GM21526 (cell line): ENCODE measurements around the gene NABP2.
"Not testable (repeated sequence)": the region's sequence is repeated elsewhere in the genome, so short reads cannot be mapped to it uniquely, and the experiment has no call there.

Source experiments
- ATAC-seq: cut with Tn5 transposase; IDR thresholded peaks from one replicate; pipeline ENCODE4 v1.9.1; 2021; ENCODE audit warnings: moderate library complexity; ENCODE audit not compliant: unreplicated experiment, low FRiP score

The NABP2 gene

GRCh38 chr12:56242986-56243385 is 18.8 kb downstream of the NABP2 start:
- ATAC-seq: no peak

GRCh38 chr12:56243731-56244181 is 19.6 kb downstream of the NABP2 start:
- ATAC-seq: no peak

DNA sequence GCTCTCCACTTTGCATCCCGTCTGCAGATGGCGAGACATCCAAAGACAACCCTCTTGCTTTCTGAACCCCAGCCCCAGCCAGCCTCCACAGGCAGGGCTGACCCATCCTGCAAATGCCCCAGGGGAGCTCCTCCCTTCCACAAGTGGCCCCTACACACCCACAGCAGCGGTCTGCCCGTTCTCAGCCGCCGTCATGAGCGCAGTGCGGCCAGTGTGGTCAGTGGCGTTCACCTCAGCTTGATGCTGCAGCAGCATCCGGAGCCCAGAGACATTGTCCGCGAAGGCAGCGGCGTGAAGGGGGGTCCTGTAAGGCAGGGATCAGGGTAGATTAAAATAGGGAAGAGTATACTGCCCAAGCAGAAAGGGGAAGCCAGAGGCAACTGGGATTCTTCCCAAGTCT is 20.4 kb downstream of the NABP2 start:
- ATAC-seq: no peak

DNA sequence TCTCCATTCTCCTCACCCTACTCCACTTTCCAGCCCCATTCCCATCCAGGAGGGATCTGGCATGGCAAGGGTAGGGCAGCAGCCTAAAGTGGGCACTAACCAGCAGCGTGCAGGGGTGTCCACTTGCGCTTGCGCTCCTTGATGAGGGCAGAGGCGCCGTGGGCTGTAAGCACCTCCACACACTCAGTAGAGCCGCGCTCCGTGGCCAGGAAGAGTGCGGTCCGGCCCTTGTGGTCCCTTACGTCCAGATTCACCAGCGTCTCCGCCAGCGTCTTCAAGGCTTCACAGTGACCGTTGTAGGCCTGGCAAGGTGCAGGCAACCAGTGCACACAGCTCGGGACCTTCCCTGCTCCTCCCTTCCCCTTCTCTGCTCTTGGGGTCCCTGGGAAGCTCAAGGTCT is 23.8 kb downstream of the NABP2 start:
- no peak for ATAC-seq

DNA sequence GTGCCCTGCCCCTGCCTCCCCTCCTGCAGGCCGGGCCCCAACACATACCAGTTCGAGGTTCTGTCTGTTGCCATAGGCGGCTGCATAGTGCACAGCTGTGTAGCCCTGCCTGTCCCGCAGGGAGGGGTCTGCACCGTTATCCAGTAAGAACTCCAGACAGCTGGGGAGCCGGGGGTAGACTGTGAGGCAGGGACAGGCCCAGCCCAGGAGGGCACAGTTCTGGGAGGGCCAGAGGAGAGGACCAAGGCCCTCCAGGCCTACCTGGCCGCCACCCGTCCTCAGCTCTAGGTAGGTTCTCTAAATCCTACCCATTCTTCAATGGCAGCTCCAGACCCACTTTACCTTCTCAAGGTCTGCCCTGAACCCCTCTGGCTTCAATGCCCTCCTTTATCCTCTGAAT is 24.6 kb downstream of the NABP2 start:
- ATAC-seq: no peak

GRCh38 chr12:56252649-56253048 is 28.5 kb downstream of the NABP2 start:
- no peak for ATAC-seq

- ATAC-seq: no peak
These were observed 28.9 kb downstream of the NABP2 start for GRCh38 chr12:56253091-56253490.

- ATAC-seq: no peak
These were observed 31.5 kb downstream of the NABP2 start for GRCh38 chr12:56255671-56256070.

- ATAC-seq: no peak
These were observed 32.3 kb downstream of the NABP2 start for GRCh38 chr12:56256326-56256960.

- no peak for ATAC-seq
These were observed 32.9 kb downstream of the NABP2 start for GRCh38 chr12:56257071-56257470.

- no peak for ATAC-seq
These were observed 33.4 kb downstream of the NABP2 start for GRCh38 chr12:56257491-56258067.

GRCh38 chr12:56258068-56258819 is 34.1 kb downstream of the NABP2 start, which contains the start of gene ANKRD52:
TSS of gene ANKRD52 (minus strand) at chr12:56258384. CDS start at chr12:56258269, 115 bp downstream.
- ATAC-seq: peak; percentile 72

DNA sequence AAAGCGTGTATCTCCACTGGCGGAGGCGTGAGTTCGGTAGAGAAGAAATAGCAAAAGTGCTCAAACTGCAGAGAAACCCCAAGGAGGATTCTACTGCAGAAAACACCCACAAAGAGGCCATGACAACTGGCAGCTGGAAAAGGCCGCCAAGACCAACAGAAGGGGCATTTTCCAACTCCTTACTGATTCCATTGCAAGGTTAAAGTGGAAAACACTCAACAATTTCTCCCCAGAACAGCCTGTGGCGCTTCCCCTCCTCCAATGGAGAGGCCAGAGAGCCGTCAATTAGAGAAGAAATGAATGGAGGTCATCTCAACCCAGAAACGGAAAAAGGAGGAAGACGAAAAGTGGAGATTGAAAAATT is 34.7 kb downstream of the NABP2 start:
- no peak for ATAC-seq

- ATAC-seq: no peak
These were observed 36.2 kb downstream of the NABP2 start for GRCh38 chr12:56260380-56260779.

- ATAC-seq: no peak
These were observed 36.8 kb downstream of the NABP2 start for GRCh38 chr12:56260921-56261320.

DNA sequence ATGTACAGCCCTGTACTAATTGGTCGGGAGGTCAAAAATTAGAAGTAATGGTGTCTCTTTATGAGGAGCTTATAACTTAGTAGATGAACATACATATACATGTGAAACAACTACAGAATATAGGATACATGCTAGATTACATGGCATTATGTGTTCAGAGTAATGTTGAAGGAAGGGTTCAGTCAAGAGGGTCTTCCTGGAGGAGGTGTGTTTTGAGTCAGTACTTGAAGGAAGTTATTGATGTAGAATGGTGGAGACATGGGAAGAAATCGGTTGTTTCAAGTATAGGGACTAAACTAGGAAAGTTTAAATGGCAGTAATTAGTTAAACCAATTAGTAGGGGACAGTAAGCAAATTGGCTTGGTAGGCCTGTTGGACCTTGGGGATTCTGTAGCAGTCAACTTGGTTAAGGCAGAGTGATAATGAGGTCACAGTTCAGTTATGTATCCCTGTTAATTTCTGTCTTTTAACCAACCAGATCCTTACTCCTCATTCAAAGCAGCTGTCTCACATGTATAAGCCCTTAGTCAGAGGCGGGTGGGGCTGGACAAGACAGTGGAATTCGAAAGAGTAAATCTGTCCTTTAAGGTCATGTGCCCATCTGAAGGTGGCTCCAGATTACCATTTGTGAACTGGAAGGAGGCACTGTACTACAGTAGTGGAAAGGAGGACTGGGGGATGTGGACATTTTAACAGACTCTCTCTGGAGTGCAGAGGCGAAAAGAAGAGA is 37.5 kb downstream of the NABP2 start:
- no peak for ATAC-seq

- not testable (repeated sequence) for ATAC-seq
These were observed 38.8 kb downstream of the NABP2 start for GRCh38 chr12:56262955-56263354.

DNA sequence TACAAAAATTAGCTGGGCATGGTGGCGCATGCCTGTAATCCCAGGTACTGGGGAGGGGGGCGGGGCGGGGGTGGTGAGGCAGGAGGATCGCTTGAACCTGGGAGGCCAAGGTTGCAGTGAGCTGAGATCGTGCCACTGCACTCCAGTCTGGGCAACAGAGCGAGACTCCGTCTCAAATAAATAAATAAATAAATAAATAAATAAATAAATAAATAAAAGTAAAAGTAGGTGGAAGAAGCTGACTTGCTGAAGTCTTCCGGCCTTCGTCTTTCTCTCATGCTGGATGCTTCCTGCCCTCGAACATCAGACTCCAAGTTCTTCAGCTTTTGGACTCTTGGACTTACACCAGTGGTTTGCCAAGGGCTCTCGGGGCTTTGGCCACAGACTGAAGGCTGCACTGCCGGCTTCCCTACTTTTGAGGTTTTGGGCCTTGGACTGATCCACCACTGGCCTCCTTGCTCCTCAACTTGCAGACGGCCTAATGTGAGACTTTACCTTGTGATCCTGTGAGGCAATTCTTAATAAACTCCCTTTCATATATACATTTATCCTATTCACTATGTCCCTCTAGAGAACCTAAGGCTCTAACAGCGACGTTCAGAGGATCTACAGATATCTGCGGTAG is 42.0 kb downstream of the NABP2 start:
- ATAC-seq: not testable (repeated sequence)

DNA sequence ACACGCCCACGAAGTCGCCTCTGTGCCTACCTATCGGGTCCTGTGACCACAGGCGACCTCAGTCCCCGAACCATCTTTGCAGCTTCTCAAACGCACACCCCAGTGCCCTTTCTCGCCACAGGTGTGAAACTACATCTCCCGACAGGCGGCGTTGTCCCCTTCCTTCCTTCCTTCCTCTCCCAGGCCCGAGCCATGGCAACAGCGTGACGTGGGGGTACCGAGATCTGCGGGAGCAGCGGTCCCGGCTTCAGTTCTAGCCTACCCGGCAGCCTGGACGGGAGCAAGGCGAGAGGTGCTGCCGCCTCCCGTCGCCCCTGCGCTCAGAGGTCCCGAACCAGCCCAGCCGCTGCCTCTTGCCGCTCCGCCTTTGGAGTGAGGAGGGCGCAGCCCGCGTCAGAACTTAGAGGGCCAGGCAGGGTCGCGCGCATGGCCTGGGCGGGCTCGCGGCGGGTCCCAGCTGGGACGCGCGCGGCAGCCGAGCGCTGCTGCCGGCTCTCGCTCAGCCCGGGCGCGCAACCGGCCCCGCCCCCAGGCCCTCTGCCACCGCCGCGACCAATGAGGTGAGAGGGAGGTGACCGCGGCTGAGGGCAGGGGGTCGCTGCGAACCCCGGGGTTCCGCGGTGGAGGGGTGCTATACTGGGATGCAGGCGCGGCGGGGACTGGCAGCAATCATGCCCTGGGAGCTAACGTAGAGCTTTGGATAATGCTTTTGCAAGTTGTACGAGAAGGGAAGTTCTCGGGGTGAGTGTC is 42.7 kb downstream of the NABP2 start, which contains the start of gene COQ10A:
Gene COQ10A (plus strand): TSS at position 250 of the 750 bp plus-strand sequence. CDS start 177 bp downstream, at position 427.
- ATAC-seq: peak; percentile 84
